Frontal cortex (tissue), 4 donors: ENCODE data around the gene SPRED3. TPM values are rescaled to one million over a fixed set of nuclear protein-coding genes. Genes with fewer than 3 reads are reported as not detected.

Source experiments
- DNase-seq, 2 donors: peaks; one replicate each; pipeline ENCODE4 v3.0.0; 2012; ENCODE audit warnings: low spot score in 2 of 2
- FAIRE-seq: peaks from 2 replicates; lab custom pipeline; 2012; peaks lifted over from hg19 to GRCh38; lab: Jason Lieb, UNC
- total RNA-seq: library from RNA; depleted of rRNA; stranded (reverse); fragments of >200 nt; gene quantifications from one replicate; pipeline ENCODE4 v1.2.3, GENCODE V29; 2014
- donor health status: control.
- donor health status: control.
- donor health status: control.

Gene SPRED3
- total RNA-seq, 1 donor from 2014 or later: 1.6 TPM

- FAIRE-seq (no peak), DNase-seq (no peak)
Measured at GRCh38 chr19:38440592-38440991, 52.1 kb downstream of the SPRED3 start.

GRCh38 chr19:38441657-38442348 lies 53.3 kb downstream of the SPRED3 start:
- DNase-seq: no peak
- no peak for FAIRE-seq

GRCh38 chr19:38442736-38443135 lies 54.2 kb downstream of the SPRED3 start:
- FAIRE-seq: no peak

GRCh38 chr19:38443458-38443999 lies 55.0 kb downstream of the SPRED3 start:
- FAIRE-seq (no peak), DNase-seq (no peak)

More at GRCh38 chr19:38442736-38443135, 54.2 kb downstream of the SPRED3 start:
- DNase-seq: no peak

GRCh38 chr19:38444026-38444425 lies 55.5 kb downstream of the SPRED3 start:
- no peak for DNase-seq
- no peak for FAIRE-seq

- DNase-seq (no peak), FAIRE-seq (no peak)
Measured at GRCh38 chr19:38445362-38445761, 56.9 kb downstream of the SPRED3 start.

- FAIRE-seq (no peak), DNase-seq (no peak)
Measured at GRCh38 chr19:38448225-38448624, 59.7 kb downstream of the SPRED3 start.

Other genes with a start within 250 kb of the SPRED3 start
- 39.9 TPM for gene DPF1, start 164.5 kb upstream of the SPRED3 start, total RNA-seq
- not detected for gene PPP1R14A, start 132.3 kb upstream of the SPRED3 start, total RNA-seq
- gene SPINT2, start 124.1 kb upstream of the SPRED3 start, total RNA-seq: 104 TPM
- gene C19orf33, start 84.4 kb upstream of the SPRED3 start, total RNA-seq: 0.82 TPM
- gene YIF1B, start 72.8 kb upstream of the SPRED3 start, total RNA-seq: 32.6 TPM
- 0.41 TPM for gene KCNK6, start 68.9 kb upstream of the SPRED3 start, total RNA-seq
- 4.9 TPM for gene CATSPERG, start 52.9 kb upstream of the SPRED3 start, total RNA-seq
- 107 TPM for gene PSMD8, start 14.1 kb upstream of the SPRED3 start, total RNA-seq
- 0.82 TPM for gene GGN, start 663 bp upstream of the SPRED3 start, total RNA-seq
- 14.3 TPM for gene FAM98C, start 14.4 kb downstream of the SPRED3 start, total RNA-seq
- gene RASGRP4, start 37.5 kb downstream of the SPRED3 start, total RNA-seq: under 0.01 TPM
- 4.5 TPM for gene RYR1, start 45.0 kb downstream of the SPRED3 start, total RNA-seq
- gene MAP4K1, start 229.3 kb downstream of the SPRED3 start, total RNA-seq: 1.2 TPM
- 120 TPM for gene EIF3K, start 230.5 kb downstream of the SPRED3 start, total RNA-seq